ENCODE data around the gene ITPKA.

DNA sequence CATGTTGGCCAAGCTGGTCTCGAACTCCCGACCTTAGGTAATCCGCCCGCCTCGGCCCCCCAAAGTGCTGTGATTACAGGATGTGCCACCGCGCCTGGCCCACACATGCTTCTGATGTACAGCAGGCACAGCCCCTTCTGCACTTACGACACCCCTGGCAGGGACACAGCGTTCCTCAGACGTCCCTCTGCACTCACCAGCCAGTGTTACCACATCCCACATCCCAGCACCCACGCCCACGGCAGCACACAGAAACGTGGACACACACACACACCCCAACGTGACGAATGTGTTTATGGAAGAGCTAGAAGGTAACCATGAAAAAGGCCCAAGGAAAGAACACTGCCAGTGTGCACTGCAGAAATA, 51.0 kb downstream of the ITPKA start:
- TF ChIP-seq, protein P1, sequence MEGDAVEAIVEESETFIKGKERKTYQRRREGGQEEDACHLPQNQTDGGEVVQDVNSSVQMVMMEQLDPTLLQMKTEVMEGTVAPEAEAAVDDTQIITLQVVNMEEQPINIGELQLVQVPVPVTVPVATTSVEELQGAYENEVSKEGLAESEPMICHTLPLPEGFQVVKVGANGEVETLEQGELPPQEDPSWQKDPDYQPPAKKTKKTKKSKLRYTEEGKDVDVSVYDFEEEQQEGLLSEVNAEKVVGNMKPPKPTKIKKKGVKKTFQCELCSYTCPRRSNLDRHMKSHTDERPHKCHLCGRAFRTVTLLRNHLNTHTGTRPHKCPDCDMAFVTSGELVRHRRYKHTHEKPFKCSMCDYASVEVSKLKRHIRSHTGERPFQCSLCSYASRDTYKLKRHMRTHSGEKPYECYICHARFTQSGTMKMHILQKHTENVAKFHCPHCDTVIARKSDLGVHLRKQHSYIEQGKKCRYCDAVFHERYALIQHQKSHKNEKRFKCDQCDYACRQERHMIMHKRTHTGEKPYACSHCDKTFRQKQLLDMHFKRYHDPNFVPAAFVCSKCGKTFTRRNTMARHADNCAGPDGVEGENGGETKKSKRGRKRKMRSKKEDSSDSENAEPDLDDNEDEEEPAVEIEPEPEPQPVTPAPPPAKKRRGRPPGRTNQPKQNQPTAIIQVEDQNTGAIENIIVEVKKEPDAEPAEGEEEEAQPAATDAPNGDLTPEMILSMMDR (optimal IDR thresholded peaks at IDR 0.05 in 1 of 3, IDR thresholded peaks at IDR 0.05 in 1 of 3, conservative IDR thresholded peaks at IDR 0.05 in 1 of 3; ENCODE audit: extremely low read depth in 1 of 3, insufficient read depth in 2 of 3, low read length in 3 of 3), result no peak
- TF ChIP-seq EZH2 (IDR thresholded peaks at IDR 0.05; ENCODE audit: low read length), result no peak

All from keratinocyte (primary cell).